ENCODE results near the gene RGS3.

The RGS3 gene

GRCh38 chr9:113600871-113601614, 137.5 kb downstream of the RGS3 start:
- no peak overlapping the region for H3K27ac ChIP-seq
- TF ChIP-seq CTCF (conservative IDR thresholded peaks at IDR 0.05): no peak

- H3K27ac ChIP-seq: peak overlapping the region; percentile 35; the same call in 1 of the 2 replicates
These were observed 138.1 kb downstream of the RGS3 start for GRCh38 chr9:113601656-113602055.

GRCh38 chr9:113602126-113603047, 138.9 kb downstream of the RGS3 start:
- TF ChIP-seq CTCF (conservative IDR thresholded peaks at IDR 0.05): no peak
- H3K27ac ChIP-seq: peak overlapping the region; percentile 35

More at GRCh38 chr9:113601656-113602055, 138.1 kb downstream of the RGS3 start:
- no peak for TF ChIP-seq CTCF (conservative IDR thresholded peaks at IDR 0.05)

GRCh38 chr9:113603048-113603375, 139.5 kb downstream of the RGS3 start:
- peak overlapping the region; percentile 35 for H3K27ac ChIP-seq

GRCh38 chr9:113603773-113604172, 140.2 kb downstream of the RGS3 start:
- H3K27ac ChIP-seq: no peak overlapping the region
- TF ChIP-seq CTCF (conservative IDR thresholded peaks at IDR 0.05): no peak

More at GRCh38 chr9:113603048-113603375, 139.5 kb downstream of the RGS3 start:
- no peak for TF ChIP-seq CTCF (conservative IDR thresholded peaks at IDR 0.05)

- no peak overlapping the region for H3K27ac ChIP-seq
- TF ChIP-seq CTCF (conservative IDR thresholded peaks at IDR 0.05): no peak
These were observed 140.9 kb downstream of the RGS3 start for GRCh38 chr9:113604393-113604792.

- TF ChIP-seq CTCF (conservative IDR thresholded peaks at IDR 0.05): no peak
- H3K27ac ChIP-seq: no peak overlapping the region
These were observed 143.0 kb downstream of the RGS3 start for GRCh38 chr9:113606510-113606909.
